ENCODE results near the gene NEURL1B. TPM values are rescaled to one million over a fixed set of nuclear protein-coding genes. Genes with fewer than 3 reads are reported as not detected.

Gene NEURL1B
- total RNA-seq, 1 donor from 2014 or later = 11.7 TPM

GRCh38 chr5:172667786-172668593, 26.9 kb downstream of the NEURL1B start:
- Mint-ChIP-seq H3K9me3 (no peaks in the 10 kb centered on the region), H3K27me3 (ENCODE audit: low read depth) (no peaks in the 10 kb centered on the region), H3K27ac (peak overlapping the region; percentile 65), H3K4me3 (no peak overlapping the region), H3K4me1 (peaks cover 24% of the 10 kb centered on the region), H3K36me3 (peaks cover 4% of the 10 kb centered on the region)
- DNase-seq (ENCODE audit: low spot score in 2 of 2, unreplicated experiment in 2 of 2) = no peak
- TF ChIP-seq, protein P1, sequence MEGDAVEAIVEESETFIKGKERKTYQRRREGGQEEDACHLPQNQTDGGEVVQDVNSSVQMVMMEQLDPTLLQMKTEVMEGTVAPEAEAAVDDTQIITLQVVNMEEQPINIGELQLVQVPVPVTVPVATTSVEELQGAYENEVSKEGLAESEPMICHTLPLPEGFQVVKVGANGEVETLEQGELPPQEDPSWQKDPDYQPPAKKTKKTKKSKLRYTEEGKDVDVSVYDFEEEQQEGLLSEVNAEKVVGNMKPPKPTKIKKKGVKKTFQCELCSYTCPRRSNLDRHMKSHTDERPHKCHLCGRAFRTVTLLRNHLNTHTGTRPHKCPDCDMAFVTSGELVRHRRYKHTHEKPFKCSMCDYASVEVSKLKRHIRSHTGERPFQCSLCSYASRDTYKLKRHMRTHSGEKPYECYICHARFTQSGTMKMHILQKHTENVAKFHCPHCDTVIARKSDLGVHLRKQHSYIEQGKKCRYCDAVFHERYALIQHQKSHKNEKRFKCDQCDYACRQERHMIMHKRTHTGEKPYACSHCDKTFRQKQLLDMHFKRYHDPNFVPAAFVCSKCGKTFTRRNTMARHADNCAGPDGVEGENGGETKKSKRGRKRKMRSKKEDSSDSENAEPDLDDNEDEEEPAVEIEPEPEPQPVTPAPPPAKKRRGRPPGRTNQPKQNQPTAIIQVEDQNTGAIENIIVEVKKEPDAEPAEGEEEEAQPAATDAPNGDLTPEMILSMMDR (IDR thresholded peaks at IDR 0.05; ENCODE audit: unreplicated experiment) = no peak

DNA sequence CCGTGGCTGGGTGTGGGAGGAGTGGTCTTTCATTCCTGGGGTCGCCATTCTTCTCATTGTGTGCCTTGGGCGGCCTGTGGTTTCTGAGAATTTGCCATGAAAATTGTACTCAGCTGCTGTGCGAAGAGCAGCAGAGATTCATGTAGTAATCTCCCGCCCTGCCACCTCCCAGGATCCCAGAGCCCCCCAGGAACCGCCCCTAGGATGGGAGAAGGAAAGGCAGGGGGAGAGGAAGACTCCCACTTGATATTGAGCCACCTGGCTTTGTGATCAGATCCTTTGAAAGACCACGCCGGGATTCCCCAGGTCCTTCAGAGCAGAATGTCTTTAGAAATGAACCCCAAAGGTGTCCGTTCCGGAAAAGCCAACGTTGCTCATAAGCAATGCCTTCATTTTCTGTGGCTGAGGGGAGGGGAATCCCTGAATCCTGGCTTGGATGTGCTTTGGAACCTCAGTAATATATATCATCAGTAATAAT, 27.6 kb downstream of the NEURL1B start:
- DNase-seq (ENCODE audit: low spot score in 2 of 2, unreplicated experiment in 2 of 2) = no peak
- Mint-ChIP-seq H3K4me1 (peaks cover 24% of the 10 kb centered on the region), H3K27ac (peak overlapping the region; percentile 65), H3K9me3 (no peaks in the 10 kb centered on the region), H3K4me3 (no peak overlapping the region), H3K36me3 (peaks cover 4% of the 10 kb centered on the region), H3K27me3 (ENCODE audit: low read depth) (no peaks in the 10 kb centered on the region)
- TF ChIP-seq, protein P1 (IDR thresholded peaks at IDR 0.05; ENCODE audit: unreplicated experiment) = no peak

DNA sequence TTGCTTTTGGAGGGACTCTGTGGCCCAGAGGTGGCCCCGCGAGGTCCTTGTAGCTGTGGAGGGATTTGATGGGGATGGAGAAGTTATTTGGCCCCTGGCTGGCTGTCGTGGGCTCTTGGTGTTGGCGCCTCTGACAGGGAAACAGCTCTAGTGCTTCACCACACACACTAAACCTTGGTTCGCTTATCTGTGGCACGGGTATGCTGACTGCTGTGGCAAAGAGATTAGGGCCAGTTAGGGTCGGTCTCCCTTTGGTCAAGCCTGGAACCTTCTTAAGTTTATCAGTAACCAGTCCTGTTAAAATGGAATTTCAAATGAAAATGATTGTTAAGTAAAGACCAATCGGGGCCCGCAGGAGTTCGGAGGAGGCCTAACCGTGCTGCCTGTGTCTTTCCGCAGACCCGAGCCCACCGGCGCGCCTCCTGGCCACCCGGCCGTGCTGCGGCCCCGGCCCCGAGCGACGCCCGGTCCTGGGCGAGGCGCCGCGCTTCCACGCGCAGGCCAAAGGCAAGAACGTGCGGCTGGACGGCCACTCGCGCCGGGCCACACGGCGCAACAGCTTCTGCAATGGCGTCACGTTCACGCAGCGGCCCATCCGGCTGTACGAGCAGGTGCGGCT, 28.4 kb downstream of the NEURL1B start:
- H3K27ac Mint-ChIP-seq = no peak overlapping the region
- H3K4me3 Mint-ChIP-seq = no peak overlapping the region
- H3K27me3 Mint-ChIP-seq (ENCODE audit: low read depth) = no peaks in the 10 kb centered on the region
- peaks cover 4% of the 10 kb centered on the region for H3K36me3 Mint-ChIP-seq
- H3K4me1 Mint-ChIP-seq = peaks cover 18% of the 10 kb centered on the region
- TF ChIP-seq, protein P1 (IDR thresholded peaks at IDR 0.05; ENCODE audit: unreplicated experiment) = no peak
- H3K9me3 Mint-ChIP-seq = no peaks in the 10 kb centered on the region
- DNase-seq (ENCODE audit: low spot score in 2 of 2, unreplicated experiment in 2 of 2) = no peak

DNA sequence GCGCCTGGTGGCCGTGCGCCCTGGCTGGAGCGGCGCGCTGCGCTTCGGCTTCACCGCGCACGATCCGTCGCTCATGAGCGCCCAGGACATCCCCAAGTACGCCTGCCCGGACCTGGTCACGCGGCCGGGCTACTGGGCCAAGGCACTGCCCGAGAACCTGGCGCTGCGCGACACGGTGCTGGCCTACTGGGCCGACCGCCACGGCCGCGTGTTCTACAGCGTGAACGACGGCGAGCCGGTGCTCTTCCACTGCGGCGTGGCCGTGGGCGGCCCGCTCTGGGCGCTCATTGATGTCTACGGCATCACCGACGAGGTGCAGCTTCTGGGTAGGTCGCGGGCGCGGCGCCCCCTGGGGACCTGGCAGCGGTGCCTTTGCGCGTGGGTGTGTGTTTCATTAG, 28.9 kb downstream of the NEURL1B start:
- Mint-ChIP-seq H3K4me3 (no peak overlapping the region), H3K27me3 (ENCODE audit: low read depth) (no peaks in the 10 kb centered on the region), H3K4me1 (peaks cover 13% of the 10 kb centered on the region), H3K9me3 (no peaks in the 10 kb centered on the region), H3K27ac (no peak overlapping the region), H3K36me3 (peaks cover 4% of the 10 kb centered on the region)
- TF ChIP-seq, protein P1 (IDR thresholded peaks at IDR 0.05; ENCODE audit: unreplicated experiment) = no peak
- no peak for DNase-seq (ENCODE audit: low spot score in 2 of 2, unreplicated experiment in 2 of 2)

- no peaks in the 10 kb centered on the region for H3K9me3 Mint-ChIP-seq
- no peak overlapping the region for H3K4me3 Mint-ChIP-seq
- TF ChIP-seq, protein P1 (IDR thresholded peaks at IDR 0.05; ENCODE audit: unreplicated experiment) = no peak
- DNase-seq (ENCODE audit: low spot score in 2 of 2, unreplicated experiment in 2 of 2) = no peak
- peaks cover 12% of the 10 kb centered on the region for H3K4me1 Mint-ChIP-seq
- H3K27me3 Mint-ChIP-seq (ENCODE audit: low read depth) = no peaks in the 10 kb centered on the region
- no peak overlapping the region for H3K27ac Mint-ChIP-seq
- peaks cover 4% of the 10 kb centered on the region for H3K36me3 Mint-ChIP-seq
Observed at GRCh38 chr5:172670444-172670843, 29.4 kb downstream of the NEURL1B start.
